GM12864 (cell line): ENCODE measurements around the gene CST7.
"Not testable (repeated sequence)": the region's sequence is repeated elsewhere in the genome, so short reads cannot be mapped to it uniquely, and the experiment has no call there.

Source experiments
- DNase-seq: peaks from one replicate; pipeline ENCODE4 v3.0.0-alpha.2; 2011; ENCODE audit warnings: low read depth
- H3K4me3 ChIP-seq: 2 replicates; pipeline ENCODE4 v1.5.1; 2011; ENCODE audit warnings: mild to moderate bottlenecking, low read depth, low read length, control low read depth
- TF ChIP-seq, protein P1 (sequence below): IDR thresholded peaks from 2 replicates; pipeline ENCODE4 v1.5.1; 2011; ENCODE audit warnings: low read depth, mild to moderate bottlenecking, moderate library complexity, low read length, control low read depth, inconsistent platforms; ENCODE audit errors: missing control alignments

Gene CST7

DNA sequence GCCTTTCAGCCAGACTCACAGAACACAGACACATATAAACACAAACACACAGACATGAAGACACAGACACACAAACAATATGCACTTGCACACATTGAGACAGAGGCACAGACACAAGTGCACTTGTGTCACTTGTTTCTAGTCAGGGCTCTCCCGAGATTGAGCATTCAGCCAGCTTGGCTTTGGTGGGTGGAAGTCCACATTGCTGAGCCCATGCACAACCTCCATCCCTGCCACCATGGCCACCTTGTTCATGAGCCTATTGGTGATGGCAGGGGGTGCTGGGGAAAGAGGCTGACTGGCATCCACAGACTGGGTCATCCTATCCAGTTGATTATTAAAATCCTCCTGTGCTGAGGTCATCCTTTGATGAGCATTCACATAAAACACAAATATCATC is 11.5 kb upstream of the CST7 start:
- no peak for DNase-seq
- TF ChIP-seq, protein P1, sequence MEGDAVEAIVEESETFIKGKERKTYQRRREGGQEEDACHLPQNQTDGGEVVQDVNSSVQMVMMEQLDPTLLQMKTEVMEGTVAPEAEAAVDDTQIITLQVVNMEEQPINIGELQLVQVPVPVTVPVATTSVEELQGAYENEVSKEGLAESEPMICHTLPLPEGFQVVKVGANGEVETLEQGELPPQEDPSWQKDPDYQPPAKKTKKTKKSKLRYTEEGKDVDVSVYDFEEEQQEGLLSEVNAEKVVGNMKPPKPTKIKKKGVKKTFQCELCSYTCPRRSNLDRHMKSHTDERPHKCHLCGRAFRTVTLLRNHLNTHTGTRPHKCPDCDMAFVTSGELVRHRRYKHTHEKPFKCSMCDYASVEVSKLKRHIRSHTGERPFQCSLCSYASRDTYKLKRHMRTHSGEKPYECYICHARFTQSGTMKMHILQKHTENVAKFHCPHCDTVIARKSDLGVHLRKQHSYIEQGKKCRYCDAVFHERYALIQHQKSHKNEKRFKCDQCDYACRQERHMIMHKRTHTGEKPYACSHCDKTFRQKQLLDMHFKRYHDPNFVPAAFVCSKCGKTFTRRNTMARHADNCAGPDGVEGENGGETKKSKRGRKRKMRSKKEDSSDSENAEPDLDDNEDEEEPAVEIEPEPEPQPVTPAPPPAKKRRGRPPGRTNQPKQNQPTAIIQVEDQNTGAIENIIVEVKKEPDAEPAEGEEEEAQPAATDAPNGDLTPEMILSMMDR = no peak
- no peak overlapping the region for H3K4me3 ChIP-seq

DNA sequence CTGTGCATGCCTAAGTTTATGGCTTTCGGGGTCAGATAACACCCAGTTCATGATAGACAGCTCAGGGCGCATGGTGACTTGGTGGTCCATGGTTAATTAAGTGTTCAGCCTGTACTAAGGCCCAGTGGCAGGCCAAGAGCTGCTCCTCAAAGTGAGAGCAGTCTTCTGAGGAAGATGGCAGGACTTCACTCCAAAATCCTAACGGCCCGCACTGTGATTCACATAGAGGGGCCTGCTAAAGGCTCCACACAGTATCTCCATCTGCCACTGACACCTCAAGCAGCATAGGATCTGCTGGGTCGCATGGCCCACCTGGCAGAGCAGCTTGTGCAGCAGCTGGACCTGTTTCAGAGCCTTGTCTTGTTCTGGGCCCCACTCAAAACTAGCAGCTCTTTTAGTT is 10.6 kb upstream of the CST7 start:
- no peak overlapping the region for H3K4me3 ChIP-seq
- TF ChIP-seq, protein P1 = no peak
- DNase-seq = no peak

DNA sequence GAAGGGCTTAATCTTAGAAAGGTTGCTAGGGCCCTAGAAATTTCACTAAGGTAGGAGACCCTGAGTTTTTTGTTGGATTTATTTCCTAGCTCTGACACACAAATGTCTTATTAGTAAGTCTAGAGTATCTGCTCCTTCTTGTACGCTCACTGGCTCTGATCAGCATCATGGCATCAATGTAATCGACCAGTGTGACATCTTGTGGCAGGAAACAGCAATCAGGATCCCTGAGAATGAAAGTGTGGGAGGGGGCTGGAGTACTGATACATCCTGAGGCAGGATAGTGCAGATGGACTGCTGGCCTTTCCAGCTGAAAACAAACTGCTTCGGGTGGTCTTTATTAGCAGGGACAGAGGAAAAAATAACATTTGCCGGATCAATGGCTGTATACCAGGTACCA is 10.0 kb upstream of the CST7 start:
- TF ChIP-seq, protein P1 = no peak
- no peak for DNase-seq

DNA sequence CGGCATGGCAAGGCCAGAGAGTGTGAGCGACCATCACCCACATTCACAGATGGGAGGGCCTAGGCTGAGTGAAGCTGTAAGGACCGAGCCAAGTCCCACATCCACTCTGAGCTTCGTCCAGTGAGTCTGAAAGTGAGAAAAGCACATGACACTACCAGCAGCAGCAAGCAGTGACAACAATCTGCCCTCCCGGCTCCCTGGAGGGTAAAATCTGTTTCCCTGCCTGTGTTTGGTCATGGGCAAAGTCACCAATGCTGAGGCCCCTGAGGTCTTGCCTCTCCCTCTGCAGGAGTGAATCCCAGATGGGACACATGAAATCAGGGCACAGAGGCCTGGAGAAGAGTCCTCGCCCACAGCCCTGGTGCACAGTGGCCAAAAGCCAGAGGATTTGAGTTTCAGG is 6.4 kb upstream of the CST7 start:
- DNase-seq = no peak
- TF ChIP-seq, protein P1 = no peak
- no peak overlapping the region for H3K4me3 ChIP-seq

More for the DNA sequence above, 10.0 kb upstream of the CST7 start:
- H3K4me3 ChIP-seq = no peak overlapping the region

DNA sequence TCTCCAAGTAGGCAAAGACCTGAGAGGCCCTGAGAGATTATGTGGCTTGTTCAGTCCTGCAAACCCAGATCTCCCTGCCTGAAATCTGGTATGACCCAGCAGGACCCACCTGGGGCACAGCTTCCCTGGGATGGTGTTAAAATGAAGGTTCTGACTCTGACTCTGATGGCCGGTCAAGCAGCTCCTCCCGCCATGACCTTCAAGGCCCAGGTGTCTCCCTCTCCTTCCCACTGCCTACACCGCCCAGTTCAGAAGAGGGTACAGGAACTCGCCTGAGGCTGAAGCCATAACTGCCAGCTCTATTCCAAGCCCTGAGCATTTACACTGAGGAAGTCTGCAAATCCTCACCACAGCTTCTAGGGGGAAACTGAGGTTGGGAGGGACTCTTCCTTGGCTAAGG is 5.9 kb upstream of the CST7 start:
- H3K4me3 ChIP-seq = no peak overlapping the region
- TF ChIP-seq, protein P1 = no peak
- DNase-seq = no peak

DNA sequence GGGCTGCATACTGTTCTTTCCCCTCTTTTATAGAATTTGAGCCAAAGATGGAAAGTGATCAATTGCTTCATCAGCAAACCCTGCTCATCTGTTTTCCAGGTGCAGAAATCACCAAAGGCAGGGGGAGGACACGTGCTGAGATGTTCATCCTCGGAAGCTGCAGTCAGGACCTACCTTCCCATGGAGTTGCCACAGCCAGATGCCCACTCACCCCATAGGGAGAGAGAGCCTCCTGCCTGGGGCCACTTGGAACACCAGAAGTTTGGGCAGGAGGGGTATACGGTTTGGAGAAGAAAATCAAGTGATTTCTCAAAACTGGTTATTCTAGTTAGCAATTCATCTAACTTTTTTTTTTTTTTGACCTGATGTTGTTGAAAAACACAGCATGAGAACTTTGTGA is 5.3 kb upstream of the CST7 start:
- DNase-seq = no peak
- TF ChIP-seq, protein P1 = no peak
- H3K4me3 ChIP-seq = no peak overlapping the region

DNA sequence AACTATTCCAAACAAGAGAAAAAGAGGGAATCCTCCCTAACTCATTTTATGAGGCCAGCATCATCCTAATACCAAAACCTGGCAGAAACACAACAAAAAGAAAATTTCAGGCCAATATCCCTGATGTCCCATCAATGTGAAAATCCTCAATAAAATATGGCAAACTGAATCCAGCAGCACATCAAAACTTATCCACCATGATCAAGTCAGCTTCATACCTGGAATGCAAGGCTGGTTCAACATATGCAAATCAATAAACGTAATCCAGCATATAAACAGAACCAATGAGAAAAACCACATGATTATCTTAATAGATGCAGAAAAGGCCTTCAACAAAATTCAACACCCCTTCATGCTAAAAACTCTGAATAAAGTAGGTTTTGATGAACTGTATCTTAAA is 2.7 kb upstream of the CST7 start:
- H3K4me3 ChIP-seq, DNase-seq: not testable (repeated sequence)

DNA sequence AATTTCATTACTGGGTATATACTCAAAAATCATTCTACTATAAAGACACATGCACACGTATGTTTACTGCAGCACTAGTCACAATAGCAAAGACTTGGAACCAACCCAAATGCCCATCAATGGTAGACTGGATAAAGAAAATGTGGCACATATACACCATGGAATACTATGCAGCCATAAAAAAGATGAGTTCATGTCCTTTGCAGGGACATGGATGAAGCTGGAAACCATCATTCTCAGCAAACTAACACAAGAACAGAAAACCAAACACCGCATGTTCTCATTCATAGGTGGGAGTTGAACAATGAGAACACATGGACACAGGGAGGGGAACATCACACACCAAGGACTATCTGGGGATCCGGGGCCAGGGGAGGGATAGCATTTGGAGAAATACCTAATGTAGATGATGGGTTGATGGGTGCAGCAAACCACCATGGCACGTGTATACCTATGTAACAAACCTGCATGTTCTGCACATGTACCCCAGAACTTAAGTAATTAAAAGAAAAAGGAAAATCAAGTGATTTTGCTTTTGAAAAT is 602 bp upstream of the CST7 start:
- not testable (repeated sequence) for H3K4me3 ChIP-seq, DNase-seq
